HEK293 (cell line): ENCODE data around the gene FBXO17.

Experiments used
- CTCF ChIA-PET: fragments of 350-600 bp; formaldehyde crosslinking; extraction: SDS; loops from one replicate; lab custom pipeline; 2021; ENCODE audit warnings: antibody characterized with exemption; lab: Yijun Ruan, JAX
- POLR2A ChIA-PET: fragments of 300-600 bp; formaldehyde crosslinking; extraction: SDS; loops from one replicate; lab custom pipeline; 2020; ENCODE audit warnings: antibody characterized with exemption, inconsistent platforms; lab: Yijun Ruan, JAX
- H3K27ac ChIP-seq: fragments of 200-500 bp; sonication (Bioruptor generic); 2 replicates; pipeline ENCODE4 v1.5.1; 2014; ENCODE audit warnings: low read depth, low read length, control low read depth, inconsistent platforms; ENCODE audit errors: extremely low read depth
- H3K36me3 ChIP-seq, 2 experiments: fragments of 200-500 bp in 1 of 2; sonication (Bioruptor generic) in 1 of 2; 1 replicate in 1 of 2; 2 replicates in 1 of 2; pipeline ENCODE4 v1.5.1; 2014 to 2017; ENCODE audit warnings: inconsistent platforms in 2 of 2, low read length in 2 of 2; ENCODE audit not compliant: control insufficient read depth in 2 of 2, insufficient read depth in 1 of 2
- H3K4me1 ChIP-seq: fragments of 200-500 bp; sonication (Bioruptor generic); 2 replicates; pipeline ENCODE4 v1.5.1; 2014; ENCODE audit warnings: mild to moderate bottlenecking, low read length, inconsistent platforms; ENCODE audit not compliant: control insufficient read depth, insufficient read depth
- H3K4me3 ChIP-seq: 2 replicates; pipeline ENCODE4 v1.5.1; 2011; ENCODE audit warnings: low read depth, mild to moderate bottlenecking, control low read depth, low read length, moderate library complexity
- H3K9me3 ChIP-seq: fragments of 200-500 bp; sonication (Bioruptor generic); 2 replicates; pipeline ENCODE4 v1.5.1; 2014; ENCODE audit warnings: low read depth, low read length, inconsistent platforms; ENCODE audit not compliant: control insufficient read depth, insufficient read depth
- EGR2 ChIP-seq: fragments of 450-650 bp; formaldehyde crosslinking; IDR thresholded peaks from 2 replicates; pipeline ENCODE4 v1.5.1; 2016; ENCODE audit warnings: low read depth, missing biosample characterization, missing genetic modification characterization
- FEZF1 ChIP-seq: fragments of 450-650 bp; formaldehyde crosslinking; IDR thresholded peaks from 2 replicates; pipeline ENCODE4 v1.5.1; 2016; ENCODE audit warnings: missing biosample characterization, missing genetic modification characterization
- GLIS2 ChIP-seq: fragments of 450-650 bp; formaldehyde crosslinking; IDR thresholded peaks from 2 replicates; pipeline ENCODE4 v1.5.1; 2016; ENCODE audit warnings: missing biosample characterization, missing genetic modification characterization
- HIC1 ChIP-seq: fragments of 450-650 bp; formaldehyde crosslinking; IDR thresholded peaks from 2 replicates; pipeline ENCODE4 v1.5.1; 2016; ENCODE audit warnings: missing biosample characterization, missing genetic modification characterization
- KLF8 ChIP-seq: fragments of 450-650 bp; formaldehyde crosslinking; IDR thresholded peaks from 2 replicates; pipeline ENCODE4 v1.5.1; 2016; ENCODE audit warnings: missing biosample characterization, missing genetic modification characterization
- PRDM4 ChIP-seq: fragments of 450-650 bp; formaldehyde crosslinking; IDR thresholded peaks from 2 replicates; pipeline ENCODE4 v1.5.1; 2017; ENCODE audit warnings: missing biosample characterization, missing genetic modification characterization
- REPIN1 ChIP-seq: fragments of 450-650 bp; formaldehyde crosslinking; IDR thresholded peaks from 2 replicates; pipeline ENCODE4 v1.5.1; 2017; ENCODE audit warnings: missing biosample characterization, missing genetic modification characterization, low read depth
- REST ChIP-seq: fragments of 450-650 bp; formaldehyde crosslinking; IDR thresholded peaks from 2 replicates; pipeline ENCODE4 v1.5.1; 2016; ENCODE audit warnings: missing biosample characterization, missing genetic modification characterization
- ZBTB48 ChIP-seq: fragments of 450-650 bp; formaldehyde crosslinking; IDR thresholded peaks from 2 replicates; pipeline ENCODE4 v1.5.1; 2016; ENCODE audit warnings: missing biosample characterization, missing genetic modification characterization
- ZEB2 ChIP-seq: fragments of 450-650 bp; formaldehyde crosslinking; IDR thresholded peaks from 2 replicates; pipeline ENCODE4 v1.5.1; 2016; ENCODE audit warnings: missing biosample characterization, missing genetic modification characterization
- ZFHX2 ChIP-seq: fragments of 450-650 bp; formaldehyde crosslinking; conservative IDR thresholded peaks from 2 replicates; pipeline ENCODE4 v1.5.1; 2016; ENCODE audit warnings: missing biosample characterization, missing genetic modification characterization
- ZFP3 ChIP-seq: fragments of 450-650 bp; formaldehyde crosslinking; IDR thresholded peaks from 2 replicates; pipeline ENCODE4 v1.5.1; 2016; ENCODE audit warnings: low read depth, missing biosample characterization, missing genetic modification characterization
- ZFP37 ChIP-seq: fragments of 450-650 bp; formaldehyde crosslinking; IDR thresholded peaks from 2 replicates; pipeline ENCODE4 v1.5.1; 2016; ENCODE audit warnings: missing biosample characterization, missing genetic modification characterization
- ZNF133 ChIP-seq: fragments of 450-650 bp; formaldehyde crosslinking; IDR thresholded peaks from 2 replicates; pipeline ENCODE4 v1.5.1; 2016; ENCODE audit warnings: missing biosample characterization, missing genetic modification characterization
- ZNF157 ChIP-seq: fragments of 450-650 bp; formaldehyde crosslinking; IDR thresholded peaks from 2 replicates; pipeline ENCODE4 v1.5.1; 2016; ENCODE audit warnings: missing biosample characterization, missing genetic modification characterization
- ZNF184 ChIP-seq: fragments of 450-650 bp; IDR thresholded peaks from 2 replicates; pipeline ENCODE4 v1.5.1; 2018; ENCODE audit warnings: missing biosample characterization, mild to moderate bottlenecking, missing genetic modification characterization
- ZNF292 ChIP-seq: fragments of 450-650 bp; formaldehyde crosslinking; IDR thresholded peaks from 2 replicates; pipeline ENCODE4 v1.5.1; 2016; ENCODE audit warnings: low read depth, missing biosample characterization, missing genetic modification characterization, borderline replicate concordance
- ZNF530 ChIP-seq: fragments of 450-650 bp; formaldehyde crosslinking; IDR thresholded peaks from 2 replicates; pipeline ENCODE4 v1.5.1; 2016; ENCODE audit warnings: low read depth, missing biosample characterization, missing genetic modification characterization
- ZNF549 ChIP-seq: fragments of 450-650 bp; IDR thresholded peaks from 2 replicates; pipeline ENCODE4 v1.5.1; 2018; ENCODE audit warnings: missing biosample characterization, missing genetic modification characterization, mild to moderate bottlenecking, inconsistent platforms, moderate library complexity
- ZNF664 ChIP-seq: fragments of 450-650 bp; formaldehyde crosslinking; IDR thresholded peaks from 2 replicates; pipeline ENCODE4 v1.5.1; 2016; ENCODE audit warnings: missing biosample characterization, missing genetic modification characterization
- ZNF76 ChIP-seq: fragments of 450-650 bp; formaldehyde crosslinking; IDR thresholded peaks from 2 replicates; pipeline ENCODE4; 2016; ENCODE audit warnings: low read depth, missing biosample characterization, missing genetic modification characterization, borderline replicate concordance
- TF ChIP-seq, protein P1 (sequence below): sonication (generic); formaldehyde crosslinking; IDR thresholded peaks from 2 replicates; pipeline ENCODE4 v1.8.1; 2022; ENCODE audit warnings: mild to moderate bottlenecking, moderate library complexity, missing genetic modification reagents

The FBXO17 gene

DNA sequence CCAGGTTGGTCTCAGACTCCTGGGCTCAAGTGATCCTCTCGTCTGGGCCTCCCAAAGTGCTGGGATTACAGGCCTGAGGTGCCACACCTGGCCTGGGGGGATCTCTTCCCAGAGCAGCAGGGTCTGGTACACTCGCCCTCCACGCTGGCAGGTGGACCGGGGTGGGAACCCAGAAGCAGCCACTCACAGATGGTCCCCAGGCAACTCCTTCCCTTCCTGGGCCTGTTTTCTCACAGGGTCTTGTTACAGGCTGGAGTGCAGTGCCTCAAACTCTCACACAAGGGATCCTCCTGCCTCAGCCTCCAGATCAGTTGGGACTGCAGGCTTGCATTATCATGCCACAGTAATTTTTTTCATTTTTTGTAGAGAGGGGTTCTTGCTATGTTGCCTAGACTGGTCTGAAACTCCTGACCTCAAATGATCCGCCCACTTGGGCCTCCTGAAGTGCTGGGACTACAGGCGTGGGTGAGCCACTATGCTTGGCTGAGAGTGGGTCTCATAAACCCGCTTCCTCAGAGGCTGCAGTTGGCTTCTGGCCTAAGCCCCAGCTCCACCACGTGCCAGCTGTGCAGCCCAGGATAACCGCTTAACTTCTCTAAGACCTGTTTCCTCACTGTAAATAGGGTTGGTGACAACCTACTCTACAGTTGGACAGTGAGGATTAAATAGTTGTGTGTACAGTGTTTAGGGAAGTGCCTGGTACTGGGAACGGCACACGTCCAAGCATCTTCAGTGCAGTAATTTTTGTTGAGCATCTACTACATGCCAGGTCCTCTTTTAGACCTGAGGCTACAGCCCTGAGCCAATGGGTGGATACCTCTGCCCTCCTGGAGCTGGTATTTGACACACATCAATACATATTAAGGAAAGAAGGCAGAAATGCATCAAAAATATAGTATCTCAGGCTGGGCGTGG lies 62.7 kb downstream of the FBXO17 start:
- POLR2A ChIA-PET = interaction anchor here (0.6 to 2.3 kb wide), 6 partner anchors 12 to 178 kb away, joined by 4 to 11 read pairs (median 4); partner anchors contain the start of genes ECH1, MRPS12, NFKBIB and SARS2
- H3K27ac ChIP-seq = peak overlapping the region; percentile 28
- CTCF ChIA-PET = interaction anchor here (0.5 to 3.3 kb wide), 6 partner anchors 13 to 164 kb away, joined by 3 to 31 read pairs (median 6); partner anchors contain the start of genes MRPS12, NFKBIB and SARS2
- H3K4me3 ChIP-seq = no peak overlapping the region
- no peaks in the 10 kb centered on the region for H3K4me1 ChIP-seq
- H3K36me3 ChIP-seq = peaks cover 6 to 24% of the 10 kb centered on the region in 2 experiments; a peak in 2 of 3 replicates
- no peak for TF ChIP-seq ZNF133 (tag by site-specific recombination)
- peak; percentile 97 for TF ChIP-seq ZNF664 (tag by site-specific recombination)
- TF ChIP-seq ZFP3 (tag by site-specific recombination) = no peak
- peak; percentile 98 for TF ChIP-seq ZFHX2
- peak; percentile 96 for TF ChIP-seq EGR2
- TF ChIP-seq GLIS2 (tag by site-specific recombination) = 0 out of 2 replicates have a peak, but pooled peaks have one; percentile 4
- TF ChIP-seq, all 188 proteins: peak for 4
- no peaks in the 10 kb centered on the region for H3K9me3 ChIP-seq

- H3K9me3 ChIP-seq = no peaks in the 10 kb centered on the region
- ChIA-PET CTCF (interaction anchor here (1.5 kb wide), 1 partner anchor 19 kb away, joined by 7 read pairs; the partner anchor contains the start of genes MRPS12 and SARS2), POLR2A (interaction anchor here (0.6 to 1.2 kb wide), 3 partner anchors 11 to 379 kb away, joined by 3 to 11 read pairs (median 4); partner anchors contain the start of genes NFKBIB and SIRT2)
- H3K4me1 ChIP-seq = no peaks in the 10 kb centered on the region
- no peak overlapping the region for H3K4me3 ChIP-seq
- 0 out of 2 replicates have a peak overlapping the region, but pooled peaks have one; percentile 9 for H3K27ac ChIP-seq
- peaks cover 20 to 37% of the 10 kb centered on the region in 2 experiments for H3K36me3 ChIP-seq
- TF ChIP-seq ZNF157 (tag by site-specific recombination) = no peak
- TF ChIP-seq, protein P1, sequence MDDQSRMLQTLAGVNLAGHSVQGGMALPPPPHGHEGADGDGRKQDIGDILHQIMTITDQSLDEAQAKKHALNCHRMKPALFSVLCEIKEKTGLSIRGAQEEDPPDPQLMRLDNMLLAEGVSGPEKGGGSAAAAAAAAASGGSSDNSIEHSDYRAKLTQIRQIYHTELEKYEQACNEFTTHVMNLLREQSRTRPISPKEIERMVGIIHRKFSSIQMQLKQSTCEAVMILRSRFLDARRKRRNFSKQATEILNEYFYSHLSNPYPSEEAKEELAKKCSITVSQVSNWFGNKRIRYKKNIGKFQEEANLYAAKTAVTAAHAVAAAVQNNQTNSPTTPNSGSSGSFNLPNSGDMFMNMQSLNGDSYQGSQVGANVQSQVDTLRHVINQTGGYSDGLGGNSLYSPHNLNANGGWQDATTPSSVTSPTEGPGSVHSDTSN (CRISPR knock-in tag) = no peak
- no peak for TF ChIP-seq ZNF292
- TF ChIP-seq EGR2 = no peak
- TF ChIP-seq REPIN1 = no peak
- TF ChIP-seq ZBTB48 (tag by site-specific recombination) = 0 out of 2 replicates have a peak, but pooled peaks have one; percentile 27
- TF ChIP-seq GLIS2 (tag by site-specific recombination) = 0 out of 2 replicates have a peak, but pooled peaks have one; percentile 15
- no peak for TF ChIP-seq ZNF184 (tag by site-specific recombination)
- TF ChIP-seq ZFP37 (tag by site-specific recombination) = no peak
- TF ChIP-seq REST (tag by site-specific recombination) = peak; percentile 86
- no peak for TF ChIP-seq PRDM4
- TF ChIP-seq ZNF530 (tag by site-specific recombination) = no peak
- TF ChIP-seq FEZF1 = no peak
- no peak for TF ChIP-seq ZNF549
- TF ChIP-seq ZEB2 (tag by site-specific recombination) = no peak
- TF ChIP-seq KLF8 (tag by site-specific recombination) = no peak
- no peak for TF ChIP-seq ZNF76 (tag by site-specific recombination)
- TF ChIP-seq HIC1 (tag by site-specific recombination) = 0 out of 2 replicates have a peak, but pooled peaks have one; percentile 16
Measured at GRCh38 chr19:38911388-38912001, 64.0 kb downstream of the FBXO17 start.
